Gastrocnemius medialis (tissue), 4 donors: ENCODE data around the gene BBOX1.

Source experiments
- POLR2A ChIP-seq, 2 donors: fragments of 450-650 bp; IDR thresholded peaks; one replicate each; pipeline ENCODE4 v1.6.1; 2017; ENCODE audit warnings: antibody characterized with exemption in 2 of 2, mild to moderate bottlenecking in 2 of 2, moderate library complexity in 2 of 2
- TF ChIP-seq, protein P1 (sequence below), 5 experiments: fragments of 450-650 bp in 3 of 5; fragments of 200-600 bp in 2 of 5; sonication (generic) in 2 of 5; IDR thresholded peaks in 4 of 5; conservative IDR thresholded peaks in 1 of 5; 1 replicate in 4 of 5; 2 replicates in 1 of 5; pipeline ENCODE4 v1.5.1; 2016 to 2019; ENCODE audit warnings: antibody characterized with exemption in 5 of 5, mild to moderate bottlenecking in 3 of 5, moderate library complexity in 3 of 5

DNA sequence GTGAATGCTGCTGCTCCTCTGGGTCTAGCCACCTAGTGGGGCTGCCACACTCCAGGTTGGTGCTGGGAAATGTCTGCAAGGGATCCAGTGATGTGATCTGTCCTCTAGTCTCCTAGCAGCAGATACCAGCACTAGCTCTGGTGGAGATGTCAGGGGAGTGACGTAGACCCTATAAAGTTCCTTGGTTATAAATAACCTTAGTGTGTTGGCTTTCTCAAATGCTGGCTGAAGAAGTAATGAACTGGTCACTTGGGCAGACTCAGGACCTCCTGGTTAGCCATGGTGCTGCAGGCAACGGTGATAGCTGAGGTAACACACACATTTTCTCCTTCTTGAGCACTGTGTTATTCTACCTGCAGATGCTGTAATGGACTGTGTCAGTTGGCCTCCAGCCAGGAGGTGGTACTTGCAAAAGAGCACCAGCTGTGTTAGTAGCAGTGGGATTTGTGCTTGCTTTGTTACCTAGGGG lies 35.5 kb downstream of the BBOX1 start:
- TF ChIP-seq, protein P1, sequence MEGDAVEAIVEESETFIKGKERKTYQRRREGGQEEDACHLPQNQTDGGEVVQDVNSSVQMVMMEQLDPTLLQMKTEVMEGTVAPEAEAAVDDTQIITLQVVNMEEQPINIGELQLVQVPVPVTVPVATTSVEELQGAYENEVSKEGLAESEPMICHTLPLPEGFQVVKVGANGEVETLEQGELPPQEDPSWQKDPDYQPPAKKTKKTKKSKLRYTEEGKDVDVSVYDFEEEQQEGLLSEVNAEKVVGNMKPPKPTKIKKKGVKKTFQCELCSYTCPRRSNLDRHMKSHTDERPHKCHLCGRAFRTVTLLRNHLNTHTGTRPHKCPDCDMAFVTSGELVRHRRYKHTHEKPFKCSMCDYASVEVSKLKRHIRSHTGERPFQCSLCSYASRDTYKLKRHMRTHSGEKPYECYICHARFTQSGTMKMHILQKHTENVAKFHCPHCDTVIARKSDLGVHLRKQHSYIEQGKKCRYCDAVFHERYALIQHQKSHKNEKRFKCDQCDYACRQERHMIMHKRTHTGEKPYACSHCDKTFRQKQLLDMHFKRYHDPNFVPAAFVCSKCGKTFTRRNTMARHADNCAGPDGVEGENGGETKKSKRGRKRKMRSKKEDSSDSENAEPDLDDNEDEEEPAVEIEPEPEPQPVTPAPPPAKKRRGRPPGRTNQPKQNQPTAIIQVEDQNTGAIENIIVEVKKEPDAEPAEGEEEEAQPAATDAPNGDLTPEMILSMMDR (IDR thresholded peaks at IDR 0.05 in 4 of 5, conservative IDR thresholded peaks at IDR 0.05 in 1 of 5), result no peak
- TF ChIP-seq POLR2A (IDR thresholded peaks at IDR 0.05), result no peak
